K562 (cell line): ENCODE data around the gene ANKH. TPM values are rescaled to one million over a fixed set of nuclear protein-coding genes. Genes with fewer than 3 reads are reported as not detected.
A peak's percentile ranks its signal among the peaks of the same experiment; 100 is the strongest.

Source experiments
- ATAC-seq: fragments of 200-7000 bp; cut with Tn5 transposase; 3 replicates; pipeline ENCODE4 v1.9.1; 2020; ENCODE audit warnings: moderate library complexity
- BruUV-seq: library from RNA; stranded (reverse); fragments of 400-500 nt; replicated peaks from 2 replicates; lab custom pipeline; 2021; lab: Mats Ljungman, UMichigan
- CTCF ChIA-PET: fragments of 300-600 bp; formaldehyde crosslinking; extraction: SDS; loops from one replicate; lab custom pipeline; 2021; ENCODE audit warnings: low intra/inter-chr PET ratio; lab: Yijun Ruan, JAX
- POLR2A ChIA-PET: fragments of 300-600, 350-650 bp; sonication (Branson Sonifier 250); formaldehyde crosslinking; extraction: SDS; loops from one replicate; lab custom pipeline; 2021; ENCODE audit warnings: antibody characterized with exemption, inconsistent platforms; lab: Yijun Ruan, JAX
- DNase-seq, 4 experiments: peaks; one replicate each; pipeline versions ENCODE4 v3.0.0 to v3.0.0-alpha.2; 2011 to 2018; ENCODE audit warnings: low spot score in 3 of 4, mixed read lengths in 3 of 4; ENCODE audit errors: extremely low read depth in 1 of 4
- FAIRE-seq: peaks from 2 replicates; lab custom pipeline; 2011; peaks lifted over from hg19 to GRCh38; lab: Jason Lieb, UNC
- H2AFZ ChIP-seq: 2 replicates; pipeline ENCODE4 v1.6.0; 2011; ENCODE audit warnings: low read depth, low read length, control low read depth, inconsistent platforms
- H3K27ac ChIP-seq: fragments of 200-600 bp; 3 replicates; pipeline ENCODE4 v1.8.0; 2011; ENCODE audit warnings: low read depth, mild to moderate bottlenecking, control low read depth, inconsistent platforms, low read length, moderate library complexity, mixed read lengths; ENCODE audit errors: extremely low read depth
- H3K27me3 ChIP-seq, 2 experiments: fragments of 300-600 bp in 1 of 2; 2 replicates in 1 of 2; 3 replicates in 1 of 2; pipeline versions ENCODE4 v1.6.0 to v1.8.0; 2011; ENCODE audit warnings: inconsistent platforms in 2 of 2, low read length in 2 of 2, mild to moderate bottlenecking in 1 of 2, mixed read lengths in 1 of 2, moderate library complexity in 1 of 2; ENCODE audit not compliant: control insufficient read depth in 2 of 2, insufficient read depth in 2 of 2
- H3K36me3 ChIP-seq: fragments of 300-600 bp; 3 replicates; pipeline ENCODE4 v1.8.0; 2011; ENCODE audit warnings: mild to moderate bottlenecking, low read length, inconsistent platforms; ENCODE audit not compliant: control insufficient read depth, insufficient read depth
- H3K4me1 ChIP-seq, 2 experiments: fragments of 200-600 bp in 1 of 2; replicated peaks in 1 of 2; 2 replicates in 1 of 2; 3 replicates in 1 of 2; pipeline versions ENCODE4 v1.5.1 to v1.8.0; 2011; ENCODE audit warnings: inconsistent platforms in 2 of 2, low read length in 2 of 2, mild to moderate bottlenecking in 1 of 2, mixed read lengths in 1 of 2, moderate library complexity in 1 of 2; ENCODE audit not compliant: control insufficient read depth in 2 of 2, insufficient read depth in 2 of 2
- H3K4me2 ChIP-seq: 2 replicates; pipeline ENCODE4 v1.6.1; 2011; ENCODE audit warnings: low read length, control low read depth, inconsistent platforms, mixed read lengths; ENCODE audit not compliant: insufficient read depth
- H3K4me3 ChIP-seq: fragments of 200-600 bp; sonication (generic), shearing (Covaris generic); 2 replicates; pipeline ENCODE4 v1.5.1; 2016; ENCODE audit warnings: control low read depth, inconsistent platforms
- H3K79me2 ChIP-seq: fragments of 200-600 bp; 3 replicates; pipeline ENCODE4 v1.8.0; 2011; ENCODE audit warnings: low read length, inconsistent platforms; ENCODE audit not compliant: control insufficient read depth, insufficient read depth
- H3K9ac ChIP-seq, 2 experiments: 2 replicates each; pipeline versions ENCODE4 v1.6.0 to v1.6.1; 2011; ENCODE audit warnings: low read depth in 2 of 2, low read length in 2 of 2, control low read depth in 1 of 2, inconsistent platforms in 1 of 2, mild to moderate bottlenecking in 1 of 2, mixed read lengths in 1 of 2; ENCODE audit not compliant: insufficient read depth in 1 of 2
- H3K9me1 ChIP-seq: one replicate; pipeline ENCODE4 v1.6.0; 2011; ENCODE audit warnings: inconsistent platforms, mild to moderate bottlenecking, low read length, moderate library complexity; ENCODE audit not compliant: control insufficient read depth, insufficient read depth
- H3K9me3 ChIP-seq: replicated peaks from 2 replicates; pipeline ENCODE4 v1.5.1; 2011; ENCODE audit warnings: low read depth, low read length, inconsistent platforms; ENCODE audit not compliant: control insufficient read depth, insufficient read depth
- H4K20me1 ChIP-seq: replicated peaks from 2 replicates; pipeline ENCODE4 v1.6.1; 2011; ENCODE audit warnings: low read length, inconsistent platforms, mixed read lengths; ENCODE audit not compliant: control insufficient read depth, insufficient read depth
- NFE2L1 ChIP-seq: fragments of 450-650 bp; IDR thresholded peaks from 2 replicates; pipeline ENCODE4 v1.6.1; 2016; ENCODE audit warnings: missing genetic modification characterization, low read depth, mild to moderate bottlenecking, missing compliant biosample characterization, moderate library complexity, borderline replicate concordance
- RCOR1 ChIP-seq, 2 experiments: IDR thresholded peaks; 2 replicates each; pipeline ENCODE4 v1.6.1; 2012; ENCODE audit warnings: low read depth in 2 of 2, low read length in 2 of 2, borderline replicate concordance in 1 of 2, improper control_type of control experiment in 1 of 2
- SREBF2 ChIP-seq: sonication (generic); formaldehyde crosslinking; IDR thresholded peaks from 2 replicates; pipeline ENCODE4 v1.4.0; 2020; ENCODE audit warnings: mild to moderate bottlenecking, missing genetic modification reagents
- TARDBP ChIP-seq: fragments of 450-650 bp; IDR thresholded peaks from 2 replicates; pipeline ENCODE4 v1.6.1; 2016
- WGBS: fragments of 100-300 bp; shearing (Covaris generic); methylation state at CpG from one replicate; pipeline ENCODE4 v1.1.6; 2016; ENCODE audit warnings: low coverage, mixed read lengths; ENCODE audit not compliant: insufficient coverage; ENCODE audit errors: missing lambda C conversion rate; 5-methylcytosine and 5-hydroxymethylcytosine counted together
- in situ Hi-C: fragments of 300-500 bp; cut with MboI; formaldehyde crosslinking; loops from 4 replicates; pipeline ENCODE4 v1.15.0; 2018; ENCODE audit warnings: inconsistent platforms, mixed read lengths
- intact Hi-C: fragments of 100-400 bp; cut with micrococcal nuclease; formaldehyde crosslinking; loops from 2 replicates; pipeline ENCODE4 v1.14.2; 2022
- polyA plus RNA-seq, 8 experiments: library from polyadenylated mRNA; depleted of rRNA in 4 of 8; stranded (reverse) in 5 of 8; unstranded in 3 of 8; fragments of >200 nt; fragmentation: Nextera tagmentation in 2 of 8; fragmentation: Illumina TruSeq in 1 of 8; extraction: Ambion mirVana in 2 of 8; extraction: Trizol in 1 of 8; gene quantifications; 2 replicates each; pipeline versions ENCODE4 v1.2.1 to v1.2.3, GENCODE V29; 2011 to 2014; ENCODE audit warnings: inconsistent platforms in 1 of 8, missing spikeins in 1 of 8
- total RNA-seq, 7 experiments: library from RNA; depleted of rRNA in 6 of 7; stranded (reverse); fragments of >200 nt in 6 of 7; fragmentation: Illumina TruSeq in 2 of 7; extraction: Trizol in 2 of 7; gene quantifications; 2 replicates each; pipeline versions ENCODE4 v1.2.1 to v1.2.3, GENCODE V29; 2011 to 2021; ENCODE audit warnings: low replicate concordance in 1 of 7
- TF ChIP-seq, protein P1 (sequence below): sonication (generic); formaldehyde crosslinking; IDR thresholded peaks from 2 replicates; pipeline ENCODE4 v1.8.1; 2023; ENCODE audit warnings: mild to moderate bottlenecking, missing genetic modification reagents

The ANKH gene
- total and polyA plus RNA-seq, 9 of the 15 experiments (the other 6 are each of a cell fraction or from before 2014, with no cell fraction given) = 0.79 to 12.2 (median 4.5) TPM

DNA sequence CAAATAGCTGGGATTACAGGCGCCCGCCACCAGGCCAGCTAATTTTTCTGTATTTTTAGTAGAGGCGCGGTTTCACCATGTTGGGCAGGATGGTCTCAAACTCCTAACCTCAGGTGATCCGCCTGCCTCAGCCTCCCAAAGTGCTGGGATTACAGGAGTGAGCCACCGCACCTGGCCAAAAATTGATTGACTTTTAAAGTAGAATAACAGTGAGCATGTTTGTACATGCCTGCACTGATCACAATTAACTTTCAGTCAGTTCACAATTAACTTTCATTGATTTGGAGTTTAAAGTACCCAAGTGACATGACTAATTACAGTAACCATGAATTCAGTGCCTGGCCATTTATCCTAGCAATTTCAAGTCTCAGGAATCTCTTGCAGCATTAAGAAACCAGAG, 61.3 kb downstream of the ANKH start:
- H2AFZ ChIP-seq = no peak overlapping the region
- FAIRE-seq (peak; percentile 32), ATAC-seq (no peak), DNase-seq (no peak)
- in situ Hi-C loops = no loop called here
- H3K4me3 ChIP-seq = no peak overlapping the region
- no peaks in the 10 kb centered on the region; a peak in 3 of 5 replicates for H3K27me3 ChIP-seq
- H3K4me2 ChIP-seq = no peak overlapping the region
- 37% methylated on average over 6 of the region's 6 CpGs for WGBS
- CTCF ChIA-PET = no interaction called here
- H4K20me1 ChIP-seq = no peaks in the 10 kb centered on the region; the same call in 1 of the 2 replicates
- H3K79me2 ChIP-seq = no peaks in the 10 kb centered on the region
- H3K27ac ChIP-seq = no peak overlapping the region
- BruUV-seq = no TSS peak
- no peak overlapping the region for H3K9ac ChIP-seq
- no peaks in the 10 kb centered on the region for H3K9me1 ChIP-seq
- H3K4me1 ChIP-seq = peaks cover 0 to 4% of the 10 kb centered on the region in 2 experiments; a peak in 1 of 5 replicates
- H3K36me3 ChIP-seq = no peaks in the 10 kb centered on the region
- TF ChIP-seq NFE2L1 (tag) = no peak
- TF ChIP-seq RCOR1 (IDR thresholded peaks at IDR 0.05; ENCODE audit: borderline replicate concordance in 1 of 2, low read depth in 2 of 2, low read length in 2 of 2) = no peak
- no peak for TF ChIP-seq TARDBP
- TF ChIP-seq SREBF2 (CRISPR knock-in tag) = no peak
- TF ChIP-seq, protein P1, sequence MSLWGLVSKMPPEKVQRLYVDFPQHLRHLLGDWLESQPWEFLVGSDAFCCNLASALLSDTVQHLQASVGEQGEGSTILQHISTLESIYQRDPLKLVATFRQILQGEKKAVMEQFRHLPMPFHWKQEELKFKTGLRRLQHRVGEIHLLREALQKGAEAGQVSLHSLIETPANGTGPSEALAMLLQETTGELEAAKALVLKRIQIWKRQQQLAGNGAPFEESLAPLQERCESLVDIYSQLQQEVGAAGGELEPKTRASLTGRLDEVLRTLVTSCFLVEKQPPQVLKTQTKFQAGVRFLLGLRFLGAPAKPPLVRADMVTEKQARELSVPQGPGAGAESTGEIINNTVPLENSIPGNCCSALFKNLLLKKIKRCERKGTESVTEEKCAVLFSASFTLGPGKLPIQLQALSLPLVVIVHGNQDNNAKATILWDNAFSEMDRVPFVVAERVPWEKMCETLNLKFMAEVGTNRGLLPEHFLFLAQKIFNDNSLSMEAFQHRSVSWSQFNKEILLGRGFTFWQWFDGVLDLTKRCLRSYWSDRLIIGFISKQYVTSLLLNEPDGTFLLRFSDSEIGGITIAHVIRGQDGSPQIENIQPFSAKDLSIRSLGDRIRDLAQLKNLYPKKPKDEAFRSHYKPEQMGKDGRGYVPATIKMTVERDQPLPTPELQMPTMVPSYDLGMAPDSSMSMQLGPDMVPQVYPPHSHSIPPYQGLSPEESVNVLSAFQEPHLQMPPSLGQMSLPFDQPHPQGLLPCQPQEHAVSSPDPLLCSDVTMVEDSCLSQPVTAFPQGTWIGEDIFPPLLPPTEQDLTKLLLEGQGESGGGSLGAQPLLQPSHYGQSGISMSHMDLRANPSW = no peak
- TF ChIP-seq, all 486 proteins: peak for 0
- POLR2A ChIA-PET = interaction anchor here (1.3 kb wide), 1 partner anchor 10 kb away, joined by 5 read pairs; no protein-coding TSS in a partner anchor
- H3K9me3 ChIP-seq = no peaks in the 10 kb centered on the region; the same call in 1 of the 2 replicates
- intact Hi-C loops = no loop called here
